H9 (cell line): Measurements from ENCODE around the gene C17orf113. TPM values are rescaled to one million over a fixed set of nuclear protein-coding genes. Genes with fewer than 3 reads are reported as not detected.

ENCODE experiments used
- DNase-seq: peaks from one replicate; pipeline ENCODE4 v3.0.0-alpha.2; 2017
- H2AFZ ChIP-seq: one replicate; pipeline ENCODE4 v1.6.1; 2013; ENCODE audit warnings: mild to moderate bottlenecking, low read length, control low read depth, moderate library complexity
- H2AK5ac ChIP-seq: 2 replicates; pipeline ENCODE4 v1.6.1; 2013; ENCODE audit warnings: low read length, control low read depth, mixed read lengths; ENCODE audit not compliant: insufficient read length
- H2BK120ac ChIP-seq: one replicate; pipeline ENCODE4 v1.6.1; 2013; ENCODE audit warnings: low read depth, mild to moderate bottlenecking, low read length, control low read depth, inconsistent platforms; ENCODE audit not compliant: poor library complexity, severe bottlenecking
- H2BK12ac ChIP-seq: 2 replicates; pipeline ENCODE4 v1.6.1; 2013; ENCODE audit warnings: low read length, control low read depth, mixed read lengths, low read depth; ENCODE audit not compliant: insufficient read length
- H2BK15ac ChIP-seq: 2 replicates; pipeline ENCODE4 v1.6.1; 2013; ENCODE audit warnings: low read depth, low read length, control low read depth
- H2BK20ac ChIP-seq: one replicate; pipeline ENCODE4 v1.6.1; 2013; ENCODE audit warnings: low read depth, mild to moderate bottlenecking, low read length, control low read depth, inconsistent platforms; ENCODE audit not compliant: poor library complexity, severe bottlenecking
- H2BK5ac ChIP-seq: 2 replicates; pipeline ENCODE4 v1.6.1; 2013; ENCODE audit warnings: low read length, control low read depth, mixed read lengths; ENCODE audit not compliant: insufficient read length
- H3K14ac ChIP-seq: 2 replicates; pipeline ENCODE4 v1.6.1; 2013; ENCODE audit warnings: low read length, control low read depth; ENCODE audit not compliant: insufficient read depth
- H3K18ac ChIP-seq: 2 replicates; pipeline ENCODE4 v1.6.1; 2013; ENCODE audit warnings: low read depth, mild to moderate bottlenecking, mixed read lengths, low read length, control low read depth; ENCODE audit not compliant: insufficient read length
- H3K23ac ChIP-seq: 2 replicates; pipeline ENCODE4 v1.6.1; 2013; ENCODE audit warnings: low read length, control low read depth, mixed read lengths, low read depth; ENCODE audit not compliant: insufficient read length
- H3K23me2 ChIP-seq: 2 replicates; pipeline ENCODE4 v1.6.1; 2013; ENCODE audit warnings: low read depth, mild to moderate bottlenecking, mixed read lengths, low read length, control low read depth; ENCODE audit not compliant: insufficient read length, poor library complexity, severe bottlenecking
- H3K27ac ChIP-seq: 2 replicates; pipeline ENCODE4 v1.5.1; 2013; ENCODE audit warnings: low read length, control low read depth, mixed read lengths, low read depth; ENCODE audit not compliant: insufficient read length
- H3K27me3 ChIP-seq: 2 replicates; pipeline ENCODE4 v1.6.1; 2013; ENCODE audit warnings: low read length, control low read depth, inconsistent platforms; ENCODE audit not compliant: insufficient read depth
- H3K4ac ChIP-seq: 2 replicates; pipeline ENCODE4 v1.6.1; 2013; ENCODE audit warnings: low read depth, mild to moderate bottlenecking, control low read depth, inconsistent platforms, low read length, moderate library complexity
- H3K4me1 ChIP-seq: 2 replicates; pipeline ENCODE4 v1.6.1; 2013; ENCODE audit warnings: low read length, control low read depth, inconsistent platforms; ENCODE audit not compliant: insufficient read depth
- H3K4me2 ChIP-seq: 2 replicates; pipeline ENCODE4 v1.6.1; 2013; ENCODE audit warnings: low read length, control low read depth, mixed read lengths; ENCODE audit not compliant: insufficient read length, insufficient read depth
- H3K56ac ChIP-seq: 2 replicates; pipeline ENCODE4 v1.6.1; 2013; ENCODE audit warnings: low read depth, mild to moderate bottlenecking, mixed read lengths, low read length, control low read depth; ENCODE audit not compliant: insufficient read length
- H3K79me1 ChIP-seq: 2 replicates; pipeline ENCODE4 v1.6.1; 2013; ENCODE audit warnings: low read depth, mild to moderate bottlenecking, moderate library complexity, low read length, control low read depth, inconsistent platforms; ENCODE audit not compliant: insufficient read depth, poor library complexity, severe bottlenecking
- H3K79me2 ChIP-seq: 2 replicates; pipeline ENCODE4 v1.6.1; 2013; ENCODE audit warnings: low read length, control low read depth, inconsistent platforms; ENCODE audit not compliant: insufficient read depth
- H3K9ac ChIP-seq: 2 replicates; pipeline ENCODE4 v1.6.1; 2013; ENCODE audit warnings: low read length, control low read depth, mixed read lengths; ENCODE audit not compliant: insufficient read length; ENCODE audit errors: extremely low read depth
- H3K9me3 ChIP-seq: one replicate; pipeline ENCODE4 v1.6.1; 2013; ENCODE audit warnings: low read depth, low read length, inconsistent platforms; ENCODE audit not compliant: control insufficient read depth
- H3T11ph ChIP-seq: one replicate; pipeline ENCODE4 v1.6.1; 2013; ENCODE audit warnings: mild to moderate bottlenecking, low read length, control low read depth, inconsistent platforms
- H4K20me1 ChIP-seq: one replicate; pipeline ENCODE4 v1.6.1; 2013; ENCODE audit not compliant: control insufficient read depth, insufficient read length, insufficient read depth
- H4K5ac ChIP-seq: 2 replicates; pipeline ENCODE4 v1.6.1; 2013; ENCODE audit warnings: low read depth, mild to moderate bottlenecking, mixed read lengths, low read length, control low read depth; ENCODE audit not compliant: insufficient read length
- H4K8ac ChIP-seq: replicated peaks from 2 replicates; pipeline ENCODE4 v1.6.1; 2013; ENCODE audit warnings: low read length, control low read depth, mixed read lengths, low read depth; ENCODE audit not compliant: insufficient read length
- H4K91ac ChIP-seq: 2 replicates; pipeline ENCODE4 v1.6.1; 2013; ENCODE audit warnings: low read depth, mild to moderate bottlenecking, moderate library complexity, mixed read lengths, low read length, control low read depth; ENCODE audit not compliant: insufficient read length
- H3K27ac Mint-ChIP-seq, 3 experiments: 2 replicates in 2 of 3; 3 replicates in 1 of 3; pipeline ENCODE4 v1.8.0; 2020 to 2021; ENCODE audit warnings: mixed read lengths in 3 of 3, mild to moderate bottlenecking in 1 of 3, moderate library complexity in 1 of 3
- H3K27me3 Mint-ChIP-seq: 2 replicates; pipeline ENCODE4 v1.8.0; 2021; ENCODE audit warnings: low read depth, mild to moderate bottlenecking, moderate library complexity, mixed read lengths
- H3K36me3 Mint-ChIP-seq, 3 experiments: 2 replicates in 2 of 3; 3 replicates in 1 of 3; pipeline ENCODE4 v1.8.0; 2020 to 2021; ENCODE audit warnings: low read depth in 3 of 3, mixed read lengths in 3 of 3; ENCODE audit not compliant: insufficient read depth in 1 of 3
- H3K4me1 Mint-ChIP-seq, 2 experiments: 2 replicates each; pipeline ENCODE4 v1.8.0; 2020; ENCODE audit warnings: mixed read lengths in 2 of 2
- H3K4me3 Mint-ChIP-seq, 2 experiments: 2 replicates in 1 of 2; 3 replicates in 1 of 2; pipeline ENCODE4 v1.8.0; 2020 to 2021; ENCODE audit warnings: mild to moderate bottlenecking in 2 of 2, mixed read lengths in 2 of 2, moderate library complexity in 1 of 2
- H3K9me3 Mint-ChIP-seq, 2 experiments: 2 replicates in 1 of 2; 3 replicates in 1 of 2; pipeline ENCODE4 v1.8.0; 2020; ENCODE audit warnings: mild to moderate bottlenecking in 2 of 2, mixed read lengths in 2 of 2, moderate library complexity in 1 of 2
- WGBS: extraction: QIAGEN DNeasy Blood & Tissue Kit; methylation state at CpG from one replicate; pipeline ENCODE4 v1.1.7; 2013; ENCODE audit warnings: missing lambda C conversion rate, low lambda C conversion rate, mixed read lengths; ENCODE audit not compliant: insufficient read length; ENCODE audit errors: extremely low coverage; 5-methylcytosine and 5-hydroxymethylcytosine counted together
- total RNA-seq: library from RNA; stranded (reverse); gene quantifications from 2 replicates; pipeline ENCODE4 v1.2.1, GENCODE V29; 2021
- TF ChIP-seq, protein P1 (sequence below): fragments of 200-600 bp; sonication (generic); conservative IDR thresholded peaks from 3 replicates; pipeline ENCODE4 v1.8.0; 2021; ENCODE audit warnings: antibody characterized with exemption, mild to moderate bottlenecking

Gene C17orf113
- total RNA-seq, 1 experiment from 2014 or later = 1.0 TPM

GRCh38 chr17:42002792-42003301 lies 47.6 kb downstream of the C17orf113 start:
- peaks cover 5% of the 10 kb centered on the region; the same call in 1 of the 2 replicates for H3K79me2 ChIP-seq
- no peak overlapping the region for H3K14ac ChIP-seq
- no peaks in the 10 kb centered on the region for H3K4me1 ChIP-seq
- H3K27ac ChIP-seq = no peak overlapping the region
- no peaks in the 10 kb centered on the region for H3K9me3 ChIP-seq
- Mint-ChIP-seq H3K9me3 (no peaks in the 10 kb centered on the region), H3K4me3 (no peak overlapping the region), H3K27me3 (no peaks in the 10 kb centered on the region), H3K27ac (peak overlapping the region in 2 of 3 experiments; percentile 63 to 82; a peak in 2 of 7 replicates), H3K4me1 (0 out of 4 replicates have a peak, but pooled peaks cover 0 to 4% of the 10 kb centered on the region in 2 experiments), H3K36me3 (peaks cover 23 to 55% (median 46%) of the 10 kb centered on the region in 3 experiments; a peak in 6 of 7 replicates)
- H2BK12ac ChIP-seq = no peak overlapping the region
- no peak overlapping the region for H2BK20ac ChIP-seq
- H3K23ac ChIP-seq = no peak overlapping the region
- no peak overlapping the region for H2BK15ac ChIP-seq
- H3K79me1 ChIP-seq = no peaks in the 10 kb centered on the region
- H4K91ac ChIP-seq = no peak overlapping the region
- no peaks in the 10 kb centered on the region for H4K20me1 ChIP-seq
- H3T11ph ChIP-seq = no peak overlapping the region
- H3K9ac ChIP-seq = no peak overlapping the region
- TF ChIP-seq, protein P1, sequence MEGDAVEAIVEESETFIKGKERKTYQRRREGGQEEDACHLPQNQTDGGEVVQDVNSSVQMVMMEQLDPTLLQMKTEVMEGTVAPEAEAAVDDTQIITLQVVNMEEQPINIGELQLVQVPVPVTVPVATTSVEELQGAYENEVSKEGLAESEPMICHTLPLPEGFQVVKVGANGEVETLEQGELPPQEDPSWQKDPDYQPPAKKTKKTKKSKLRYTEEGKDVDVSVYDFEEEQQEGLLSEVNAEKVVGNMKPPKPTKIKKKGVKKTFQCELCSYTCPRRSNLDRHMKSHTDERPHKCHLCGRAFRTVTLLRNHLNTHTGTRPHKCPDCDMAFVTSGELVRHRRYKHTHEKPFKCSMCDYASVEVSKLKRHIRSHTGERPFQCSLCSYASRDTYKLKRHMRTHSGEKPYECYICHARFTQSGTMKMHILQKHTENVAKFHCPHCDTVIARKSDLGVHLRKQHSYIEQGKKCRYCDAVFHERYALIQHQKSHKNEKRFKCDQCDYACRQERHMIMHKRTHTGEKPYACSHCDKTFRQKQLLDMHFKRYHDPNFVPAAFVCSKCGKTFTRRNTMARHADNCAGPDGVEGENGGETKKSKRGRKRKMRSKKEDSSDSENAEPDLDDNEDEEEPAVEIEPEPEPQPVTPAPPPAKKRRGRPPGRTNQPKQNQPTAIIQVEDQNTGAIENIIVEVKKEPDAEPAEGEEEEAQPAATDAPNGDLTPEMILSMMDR = no peak
- no peak overlapping the region for H3K56ac ChIP-seq
- no peak overlapping the region for H2AFZ ChIP-seq
- H2AK5ac ChIP-seq = no peak overlapping the region
- no peaks in the 10 kb centered on the region for H3K27me3 ChIP-seq
- H3K18ac ChIP-seq = no peak overlapping the region
- DNase-seq = no peak
- WGBS = no CpG with 5 or more reads among the region's 3 CpGs
- H3K4me2 ChIP-seq = no peak overlapping the region
- no peaks in the 10 kb centered on the region for H3K23me2 ChIP-seq
- H4K8ac ChIP-seq = no peak overlapping the region
- H2BK120ac ChIP-seq = no peak overlapping the region
- no peak overlapping the region for H2BK5ac ChIP-seq
- no peak overlapping the region for H4K5ac ChIP-seq
- H3K4ac ChIP-seq = no peak overlapping the region
